H1 (cell line): ENCODE measurements around the gene NLRC5. TPM values are rescaled to one million over a fixed set of nuclear protein-coding genes. Genes with fewer than 3 reads are reported as not detected.

ENCODE experiments used
- CTCF ChIA-PET: fragments of 300-600 bp; sonication (Branson Sonifier 250); formaldehyde crosslinking; loops from one replicate; lab custom pipeline; 2021; ENCODE audit not compliant: partially characterized antibody; lab: Charles Lee
- POLR2A ChIA-PET: fragments of 300-600 bp; sonication (Branson Sonifier 250); formaldehyde crosslinking; loops from one replicate; lab custom pipeline; 2021; ENCODE audit warnings: inconsistent platforms; ENCODE audit not compliant: partially characterized antibody; lab: Charles Lee
- DNase-seq, 2 experiments: peaks; one replicate each; pipeline versions ENCODE4 v3.0.0 to v3.0.0-alpha.2; 2010 to 2022; ENCODE audit warnings: low spot score in 2 of 2, low read depth in 1 of 2, mixed read lengths in 1 of 2
- FAIRE-seq: peaks from 2 replicates; lab custom pipeline; 2011; peaks lifted over from hg19 to GRCh38; lab: Jason Lieb, UNC
- H2AFZ ChIP-seq: 2 replicates; pipeline ENCODE4 v1.8.1; 2012; ENCODE audit warnings: low read length, inconsistent platforms
- H2AK5ac ChIP-seq: 2 replicates; pipeline ENCODE4 v1.6.1; 2013; ENCODE audit warnings: low read depth, low read length
- H2BK120ac ChIP-seq: replicated peaks from 2 replicates; pipeline ENCODE3; 2013; ENCODE audit warnings: low read depth, low read length, inconsistent platforms
- H2BK12ac ChIP-seq: 2 replicates; pipeline ENCODE4 v1.6.1; 2013; ENCODE audit warnings: low read depth, low read length
- H2BK15ac ChIP-seq: 2 replicates; pipeline ENCODE4 v1.6.1; 2013; ENCODE audit warnings: low read length
- H2BK20ac ChIP-seq: 2 replicates; pipeline ENCODE4 v1.6.1; 2013; ENCODE audit warnings: low read length
- H2BK5ac ChIP-seq: 2 replicates; pipeline ENCODE4 v1.6.1; 2013; ENCODE audit warnings: low read depth, low read length
- H3K14ac ChIP-seq: 2 replicates; pipeline ENCODE4 v1.6.1; 2013; ENCODE audit warnings: inconsistent platforms; ENCODE audit not compliant: insufficient read length
- H3K18ac ChIP-seq: 2 replicates; pipeline ENCODE4 v1.6.1; 2013; ENCODE audit warnings: low read length; ENCODE audit errors: extremely low read depth
- H3K23ac ChIP-seq: 2 replicates; pipeline ENCODE4 v1.6.1; 2013; ENCODE audit warnings: inconsistent platforms; ENCODE audit not compliant: insufficient read length
- H3K23me2 ChIP-seq: 2 replicates; pipeline ENCODE4 v1.6.1; 2013; ENCODE audit warnings: low read depth, low read length
- H3K27ac ChIP-seq: 2 replicates; pipeline ENCODE4 v1.6.1; 2011; ENCODE audit warnings: low read depth, low read length, inconsistent platforms
- H3K27me3 ChIP-seq, 4 experiments: replicated peaks in 1 of 4; 1 replicate in 1 of 4; 2 replicates in 3 of 4; pipeline versions ENCODE4 v1.6.1 to v1.8.1; 2011 to 2013; ENCODE audit warnings: low read length in 3 of 4, mild to moderate bottlenecking in 3 of 4, inconsistent platforms in 2 of 4, mixed read lengths in 2 of 4, moderate library complexity in 1 of 4; ENCODE audit not compliant: control insufficient read depth in 3 of 4, insufficient read depth in 3 of 4; ENCODE audit errors: extremely low read depth in 1 of 4
- H3K36me3 ChIP-seq, 4 experiments: 2 replicates each; pipeline versions ENCODE4 v1.6.1 to v1.8.1; 2011 to 2013; ENCODE audit warnings: mild to moderate bottlenecking in 4 of 4, low read length in 3 of 4, moderate library complexity in 2 of 4, control low read depth in 1 of 4, inconsistent platforms in 1 of 4; ENCODE audit not compliant: insufficient read depth in 4 of 4, control insufficient read depth in 2 of 4
- H3K4ac ChIP-seq: replicated peaks from 2 replicates; pipeline ENCODE3; 2013; ENCODE audit warnings: low read length, low read depth, mixed read lengths, inconsistent platforms; ENCODE audit not compliant: insufficient read length
- H3K4me1 ChIP-seq, 4 experiments: replicated peaks in 1 of 4; 1 replicate in 1 of 4; 2 replicates in 3 of 4; pipeline versions ENCODE4 v1.6.1 to v1.8.1; 2011 to 2013; ENCODE audit warnings: low read length in 3 of 4, inconsistent platforms in 2 of 4, mixed read lengths in 1 of 4; ENCODE audit not compliant: insufficient read depth in 4 of 4, control insufficient read depth in 3 of 4
- H3K4me2 ChIP-seq, 2 experiments: 2 replicates each; pipeline versions ENCODE4 v1.6.1 to v1.8.1; 2011 to 2013; ENCODE audit warnings: low read depth in 2 of 2, low read length in 2 of 2, control low read depth in 1 of 2, inconsistent platforms in 1 of 2, mild to moderate bottlenecking in 1 of 2; ENCODE audit not compliant: insufficient read depth in 1 of 2
- H3K4me3 ChIP-seq, 4 experiments: fragments of 200-600, 300-600 bp in 1 of 4; sonication (generic), shearing (Covaris generic), sonication (Bioruptor Twin) in 1 of 4; 2 replicates each; pipeline versions ENCODE4 v1.5.1 to v1.8.1; 2011 to 2016; ENCODE audit warnings: low read length in 4 of 4, low read depth in 3 of 4, control low read depth in 2 of 4, inconsistent platforms in 2 of 4, mild to moderate bottlenecking in 2 of 4, mixed read lengths in 1 of 4, moderate library complexity in 1 of 4; ENCODE audit not compliant: insufficient read depth in 2 of 4; ENCODE audit errors: extremely low read depth in 1 of 4
- H3K56ac ChIP-seq: replicated peaks from 2 replicates; pipeline ENCODE3; 2013; ENCODE audit warnings: low read depth, mild to moderate bottlenecking, mixed read lengths, low read length, inconsistent platforms; ENCODE audit not compliant: insufficient read length
- H3K79me1 ChIP-seq: 2 replicates; pipeline ENCODE4 v1.6.1; 2013; ENCODE audit warnings: low read depth, low read length, control low read depth
- H3K79me2 ChIP-seq, 2 experiments: 2 replicates each; pipeline versions ENCODE4 v1.6.1 to v1.8.1; 2012 to 2013; ENCODE audit warnings: low read length in 2 of 2, mild to moderate bottlenecking in 2 of 2, inconsistent platforms in 1 of 2; ENCODE audit not compliant: insufficient read depth in 2 of 2, control insufficient read depth in 1 of 2
- H3K9ac ChIP-seq, 4 experiments: replicated peaks in 1 of 4; 1 replicate in 1 of 4; 2 replicates in 3 of 4; pipeline versions ENCODE4 v1.6.1 to v1.8.1; 2011 to 2013; ENCODE audit warnings: low read depth in 3 of 4, low read length in 3 of 4, control low read depth in 2 of 4, mild to moderate bottlenecking in 2 of 4, moderate library complexity in 2 of 4, inconsistent platforms in 1 of 4; ENCODE audit errors: extremely low read depth in 1 of 4
- H3K9me3 ChIP-seq, 2 experiments: 2 replicates each; pipeline versions ENCODE4 v1.6.1 to v1.8.1; 2012 to 2013; ENCODE audit warnings: mild to moderate bottlenecking in 2 of 2, moderate library complexity in 2 of 2, control low read depth in 1 of 2, inconsistent platforms in 1 of 2, low read depth in 1 of 2, low read length in 1 of 2, mixed read lengths in 1 of 2; ENCODE audit not compliant: insufficient read depth in 2 of 2
- H4K20me1 ChIP-seq, 2 experiments: replicated peaks in 1 of 2; 2 replicates each; pipeline versions ENCODE3 to v1.8.1; 2011 to 2013; ENCODE audit warnings: inconsistent platforms in 2 of 2, low read length in 2 of 2, mild to moderate bottlenecking in 1 of 2; ENCODE audit not compliant: insufficient read depth in 2 of 2, control insufficient read depth in 1 of 2
- H4K5ac ChIP-seq: 2 replicates; pipeline ENCODE4 v1.6.1; 2013; ENCODE audit warnings: low read length, low read depth, mixed read lengths, inconsistent platforms; ENCODE audit not compliant: insufficient read length
- H4K8ac ChIP-seq: 2 replicates; pipeline ENCODE4 v1.8.0; 2013; ENCODE audit warnings: mild to moderate bottlenecking, moderate library complexity, low read length, inconsistent platforms; ENCODE audit not compliant: insufficient read depth; ENCODE audit errors: extremely low read depth
- H4K91ac ChIP-seq: replicated peaks from 2 replicates; pipeline ENCODE3; 2013; ENCODE audit warnings: low read length, mixed read lengths, inconsistent platforms; ENCODE audit not compliant: insufficient read length
- CHD1 ChIP-seq: IDR thresholded peaks from 2 replicates; pipeline ENCODE4 v1.6.1; 2012; ENCODE audit warnings: low read depth, low read length, improper control_type of control experiment
- CTBP2 ChIP-seq: IDR thresholded peaks from 2 replicates; pipeline ENCODE4 v1.7.0; 2011; ENCODE audit warnings: borderline replicate concordance, mild to moderate bottlenecking, moderate library complexity, mixed read lengths, low read length; ENCODE audit not compliant: insufficient read depth, insufficient read length
- GABPA ChIP-seq: IDR thresholded peaks from 2 replicates; pipeline ENCODE4 v1.6.1; 2011; ENCODE audit warnings: mild to moderate bottlenecking, low read length, moderate library complexity, borderline replicate concordance; ENCODE audit not compliant: insufficient read depth
- NANOG ChIP-seq: IDR thresholded peaks from 2 replicates; pipeline ENCODE4 v1.6.1; 2011; ENCODE audit warnings: low read length, low read depth, mild to moderate bottlenecking, inconsistent platforms; ENCODE audit not compliant: insufficient read depth, poor library complexity, severe bottlenecking
- POLR2AphosphoS5 ChIP-seq: IDR thresholded peaks from 2 replicates; pipeline ENCODE4 v1.6.1; 2011; ENCODE audit warnings: low read depth, low read length
- SAP30 ChIP-seq: fragments of 300-600 bp; sonication (generic); IDR thresholded peaks from 2 replicates; pipeline ENCODE4 v1.7.1; 2012; ENCODE audit warnings: low read length, moderate library complexity, mild to moderate bottlenecking, inconsistent platforms; ENCODE audit not compliant: insufficient read depth, insufficient replicate concordance
- SP1 ChIP-seq: IDR thresholded peaks from 2 replicates; pipeline ENCODE4 v1.6.1; 2011; ENCODE audit warnings: low read depth, low read length
- SP2 ChIP-seq: IDR thresholded peaks from 2 replicates; pipeline ENCODE4 v1.6.1; 2012; ENCODE audit warnings: mild to moderate bottlenecking, low read length, inconsistent platforms
- SRF ChIP-seq: IDR thresholded peaks from 2 replicates; pipeline ENCODE4 v1.6.1; 2011; ENCODE audit warnings: mild to moderate bottlenecking, low read depth, low read length, moderate library complexity
- TAF1 ChIP-seq: IDR thresholded peaks from 2 replicates; pipeline ENCODE4 v1.6.1; 2011; ENCODE audit warnings: mild to moderate bottlenecking, low read depth, low read length
- TAF7 ChIP-seq: optimal IDR thresholded peaks from 2 replicates; pipeline ENCODE3; 2011; ENCODE audit warnings: low read depth, mild to moderate bottlenecking, inconsistent platforms, low read length, moderate library complexity, borderline replicate concordance
- TBP ChIP-seq: IDR thresholded peaks from 2 replicates; pipeline ENCODE4 v1.6.1; 2011; ENCODE audit warnings: low read depth, low read length, improper control_type of control experiment
- TEAD4 ChIP-seq: IDR thresholded peaks from 2 replicates; pipeline ENCODE4 v1.6.1; 2012; ENCODE audit warnings: low read depth, low read length, inconsistent platforms, mixed read lengths
- ZNF274 ChIP-seq: IDR thresholded peaks from 2 replicates; pipeline ENCODE4 v1.7.0; 2012; ENCODE audit warnings: low read length, borderline replicate concordance; ENCODE audit errors: extremely low read depth
- WGBS, 2 experiments: shearing (Covaris generic) in 1 of 2; methylation state at CpG; one replicate each; pipeline versions ENCODE4 v1.1.6 to v1.1.7; 2013 to 2015; ENCODE audit warnings: low lambda C conversion rate in 2 of 2, mixed read lengths in 2 of 2, inconsistent platforms in 1 of 2, low coverage in 1 of 2, missing lambda C conversion rate in 1 of 2; ENCODE audit not compliant: insufficient replicate concordance in 2 of 2, insufficient coverage in 1 of 2, insufficient read length in 1 of 2; ENCODE audit errors: extremely low coverage in 1 of 2, missing lambda C conversion rate in 1 of 2; 5-methylcytosine and 5-hydroxymethylcytosine counted together
- polyA plus RNA-seq, 7 experiments: library from polyadenylated mRNA; depleted of rRNA in 3 of 7; stranded (reverse) in 5 of 7; unstranded in 2 of 7; fragments of >200 nt in 5 of 7; fragments of 200-250 nt in 2 of 7; gene quantifications; 1 replicate in 5 of 7; 2 replicates in 1 of 7; 4 replicates in 1 of 7; pipeline versions ENCODE4 v1.2.1 to v1.2.3, GENCODE V29; 2011 to 2013; ENCODE audit warnings: missing spikeins in 2 of 7, mixed read lengths in 2 of 7
- total RNA-seq: library from RNA; stranded (reverse); fragmentation: NEBNext Ultra II Directional; extraction: Animal tissue kit (Norgen Biotek cat#: 25700); gene quantifications from 2 replicates; pipeline ENCODE4 v1.2.1, GENCODE V29; 2021
- TF ChIP-seq, protein P1 (sequence below): IDR thresholded peaks from 2 replicates; pipeline ENCODE4 v1.6.1; 2011; ENCODE audit warnings: low read depth, mild to moderate bottlenecking, low read length; ENCODE audit not compliant: insufficient read depth

NLRC5 gene
- total and polyA plus RNA-seq, 2 of the 8 experiments (the other 6 are each of a cell fraction or from before 2014, with no cell fraction given), result 2.2 to 3.2 TPM

DNA sequence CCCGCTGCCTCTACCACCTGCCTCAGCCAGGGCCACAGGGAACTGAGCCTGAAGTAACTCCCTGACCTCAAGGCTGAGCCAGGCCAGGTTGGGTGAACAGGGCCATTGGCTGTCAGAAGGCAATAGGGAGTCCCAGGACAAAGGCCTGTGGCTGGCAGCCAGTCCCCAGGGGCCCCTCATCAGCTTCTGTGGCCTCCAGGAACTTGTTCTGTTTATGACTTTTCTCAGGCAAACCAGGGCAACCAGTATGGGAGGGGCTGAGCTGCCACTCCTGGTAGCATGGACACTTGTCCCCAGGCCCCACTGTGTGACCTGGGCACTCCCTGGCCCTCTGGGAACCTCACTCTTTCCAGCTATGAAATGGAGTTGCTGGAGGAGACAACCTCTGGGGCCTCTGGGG, 143.1 kb downstream of the NLRC5 start:
- no peak overlapping the region for H3K23ac ChIP-seq
- no peak overlapping the region for H2BK12ac ChIP-seq
- H2AK5ac ChIP-seq, result no peak overlapping the region
- no peak overlapping the region for H2BK120ac ChIP-seq
- H3K79me1 ChIP-seq, result no peaks in the 10 kb centered on the region
- no peak overlapping the region for H3K4ac ChIP-seq
- H2BK5ac ChIP-seq, result no peak overlapping the region
- H3K4me2 ChIP-seq, result no peak overlapping the region
- H3K27me3 ChIP-seq, result no peaks in the 10 kb centered on the region
- no peaks in the 10 kb centered on the region for H3K79me2 ChIP-seq
- POLR2A ChIA-PET, result interaction anchor here (1.8 kb wide), 1 partner anchor 12 kb away, joined by 5 read pairs; no protein-coding TSS in a partner anchor
- no peaks in the 10 kb centered on the region for H3K9me3 ChIP-seq
- H2AFZ ChIP-seq, result no peak overlapping the region
- no peak overlapping the region for H2BK15ac ChIP-seq
- no peaks in the 10 kb centered on the region for H3K36me3 ChIP-seq
- H3K56ac ChIP-seq, result no peak overlapping the region
- CTCF ChIA-PET, result no interaction called here
- no peak overlapping the region for H3K4me3 ChIP-seq
- WGBS, 2 experiments, result 86% methylated on average over 1 of the region's 1 CpG; no CpG with 5 or more reads in 1 of the 2 experiments
- no peak for FAIRE-seq
- peaks cover 0 to 5% (median 2%) of the 10 kb centered on the region in 4 experiments; a peak in 3 of 7 replicates for H3K4me1 ChIP-seq
- H3K9ac ChIP-seq, result no peak overlapping the region
- no peaks in the 10 kb centered on the region for H4K20me1 ChIP-seq
- no peak overlapping the region for H4K5ac ChIP-seq
- no peak overlapping the region for H4K8ac ChIP-seq
- no peak overlapping the region for H3K18ac ChIP-seq
- no peak overlapping the region for H2BK20ac ChIP-seq
- DNase-seq, result no peak
- no peaks in the 10 kb centered on the region for H3K23me2 ChIP-seq
- no peak overlapping the region for H3K14ac ChIP-seq
- no peak overlapping the region for H3K27ac ChIP-seq
- H4K91ac ChIP-seq, result no peak overlapping the region
- no peak for TF ChIP-seq GABPA
- no peak for TF ChIP-seq TEAD4
- TF ChIP-seq ZNF274, result no peak
- TF ChIP-seq CTBP2, result no peak
- no peak for TF ChIP-seq SP2
- TF ChIP-seq POLR2AphosphoS5, result no peak
- TF ChIP-seq NANOG, result no peak
- TF ChIP-seq CHD1, result no peak
- TF ChIP-seq SP1, result no peak
- no peak for TF ChIP-seq TAF7
- TF ChIP-seq TBP, result no peak
- no peak for TF ChIP-seq TAF1
- TF ChIP-seq, protein P1, sequence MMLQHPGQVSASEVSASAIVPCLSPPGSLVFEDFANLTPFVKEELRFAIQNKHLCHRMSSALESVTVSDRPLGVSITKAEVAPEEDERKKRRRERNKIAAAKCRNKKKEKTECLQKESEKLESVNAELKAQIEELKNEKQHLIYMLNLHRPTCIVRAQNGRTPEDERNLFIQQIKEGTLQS, result no peak
- TF ChIP-seq SAP30, result no peak
- no peak for TF ChIP-seq SRF
